ENCODE measurements around the gene ACTR5.

DNA sequence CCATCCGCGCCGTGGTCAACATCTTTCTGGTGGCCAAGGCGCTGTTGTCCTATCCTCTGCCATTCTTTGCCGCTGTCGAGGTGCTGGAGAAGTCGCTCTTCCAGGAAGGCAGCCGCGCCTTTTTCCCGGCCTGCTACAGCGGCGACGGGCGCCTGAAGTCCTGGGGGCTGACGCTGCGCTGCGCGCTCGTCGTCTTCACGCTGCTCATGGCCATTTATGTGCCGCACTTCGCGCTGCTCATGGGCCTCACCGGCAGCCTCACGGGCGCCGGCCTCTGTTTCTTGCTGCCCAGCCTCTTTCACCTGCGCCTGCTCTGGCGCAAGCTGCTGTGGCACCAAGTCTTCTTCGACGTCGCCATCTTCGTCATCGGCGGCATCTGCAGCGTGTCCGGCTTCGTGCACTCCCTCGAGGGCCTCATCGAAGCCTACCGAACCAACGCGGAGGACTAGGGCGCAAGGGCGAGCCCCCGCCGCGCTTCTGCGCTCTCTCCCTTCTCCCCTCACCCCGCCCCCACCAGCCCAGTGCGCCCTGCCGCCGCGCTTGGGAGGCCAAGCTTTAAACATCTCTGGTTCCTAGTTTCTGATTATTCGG is 20.0 kb upstream of the ACTR5 start:
- TF ChIP-seq ZBTB8A (tag by site-specific recombination; IDR thresholded peaks at IDR 0.05): no peak
- no peak for TF ChIP-seq KLF16 (tag by site-specific recombination; IDR thresholded peaks at IDR 0.05)
- TF ChIP-seq, protein P1, sequence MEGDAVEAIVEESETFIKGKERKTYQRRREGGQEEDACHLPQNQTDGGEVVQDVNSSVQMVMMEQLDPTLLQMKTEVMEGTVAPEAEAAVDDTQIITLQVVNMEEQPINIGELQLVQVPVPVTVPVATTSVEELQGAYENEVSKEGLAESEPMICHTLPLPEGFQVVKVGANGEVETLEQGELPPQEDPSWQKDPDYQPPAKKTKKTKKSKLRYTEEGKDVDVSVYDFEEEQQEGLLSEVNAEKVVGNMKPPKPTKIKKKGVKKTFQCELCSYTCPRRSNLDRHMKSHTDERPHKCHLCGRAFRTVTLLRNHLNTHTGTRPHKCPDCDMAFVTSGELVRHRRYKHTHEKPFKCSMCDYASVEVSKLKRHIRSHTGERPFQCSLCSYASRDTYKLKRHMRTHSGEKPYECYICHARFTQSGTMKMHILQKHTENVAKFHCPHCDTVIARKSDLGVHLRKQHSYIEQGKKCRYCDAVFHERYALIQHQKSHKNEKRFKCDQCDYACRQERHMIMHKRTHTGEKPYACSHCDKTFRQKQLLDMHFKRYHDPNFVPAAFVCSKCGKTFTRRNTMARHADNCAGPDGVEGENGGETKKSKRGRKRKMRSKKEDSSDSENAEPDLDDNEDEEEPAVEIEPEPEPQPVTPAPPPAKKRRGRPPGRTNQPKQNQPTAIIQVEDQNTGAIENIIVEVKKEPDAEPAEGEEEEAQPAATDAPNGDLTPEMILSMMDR (tag by site-specific recombination; IDR thresholded peaks at IDR 0.05): no peak
- TF ChIP-seq ZNF138 (tag by site-specific recombination; IDR thresholded peaks at IDR 0.05; ENCODE audit: borderline replicate concordance): no peak
- no peak for TF ChIP-seq TSHZ1 (tag by site-specific recombination; IDR thresholded peaks at IDR 0.05; ENCODE audit: borderline replicate concordance)
- no peak for TF ChIP-seq ZNF510 (tag by site-specific recombination; IDR thresholded peaks at IDR 0.05; ENCODE audit: insufficient replicate concordance)
- TF ChIP-seq ZNF211 (tag by site-specific recombination; IDR thresholded peaks at IDR 0.05; ENCODE audit: low read depth): no peak

Data from HEK293 (cell line).